HL-60 (cell line): ENCODE data around the gene TMEM213.

Source experiments
- POLR2AphosphoS5 ChIP-seq: IDR thresholded peaks from 2 replicates; pipeline ENCODE4 v1.6.1; 2012; ENCODE audit warnings: low read depth
- TF ChIP-seq, protein P1 (sequence below): IDR thresholded peaks from one replicate; pipeline ENCODE4 v1.5.1; 2011; ENCODE audit warnings: low read length, control low read depth, inconsistent platforms; ENCODE audit not compliant: insufficient read depth
- TF ChIP-seq, protein P2 (sequence below): IDR thresholded peaks from 2 replicates; pipeline ENCODE4 v1.6.1; 2012; ENCODE audit warnings: low read depth; ENCODE audit not compliant: insufficient replicate concordance

DNA sequence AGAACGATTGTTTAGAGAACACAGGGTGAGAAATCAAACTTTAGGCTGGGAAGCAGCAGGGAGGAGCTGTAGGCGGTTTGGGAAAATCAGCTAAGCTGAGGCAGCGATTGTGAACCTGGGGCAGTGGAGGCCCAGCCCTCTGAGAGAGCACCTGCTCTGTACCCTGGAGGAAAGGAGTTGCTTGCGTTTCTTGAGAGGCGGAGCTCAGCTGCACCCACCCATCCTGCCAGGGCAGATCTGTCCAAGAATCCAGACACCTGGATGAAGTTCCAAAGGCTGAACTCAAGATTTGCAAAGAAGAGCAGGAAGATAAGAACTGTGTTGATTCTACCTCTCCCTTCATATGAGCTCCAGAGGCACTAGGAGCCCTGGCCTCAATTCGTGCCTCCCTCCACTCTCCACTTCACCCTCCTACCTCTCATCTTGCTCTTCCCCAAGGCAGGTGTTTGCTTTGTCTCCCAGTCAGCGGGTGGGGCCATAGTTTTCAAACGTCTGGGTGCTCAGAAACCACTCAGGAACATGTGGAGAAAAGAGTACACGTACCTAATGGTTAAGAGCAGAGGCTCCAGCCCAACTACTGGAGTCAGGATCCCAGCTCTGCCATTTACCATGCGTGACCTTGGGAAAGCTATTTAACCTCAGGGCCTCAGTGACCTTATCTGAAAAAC lies 21.5 kb upstream of the TMEM213 start:
- no peak for TF ChIP-seq POLR2AphosphoS5
- TF ChIP-seq, protein P1, sequence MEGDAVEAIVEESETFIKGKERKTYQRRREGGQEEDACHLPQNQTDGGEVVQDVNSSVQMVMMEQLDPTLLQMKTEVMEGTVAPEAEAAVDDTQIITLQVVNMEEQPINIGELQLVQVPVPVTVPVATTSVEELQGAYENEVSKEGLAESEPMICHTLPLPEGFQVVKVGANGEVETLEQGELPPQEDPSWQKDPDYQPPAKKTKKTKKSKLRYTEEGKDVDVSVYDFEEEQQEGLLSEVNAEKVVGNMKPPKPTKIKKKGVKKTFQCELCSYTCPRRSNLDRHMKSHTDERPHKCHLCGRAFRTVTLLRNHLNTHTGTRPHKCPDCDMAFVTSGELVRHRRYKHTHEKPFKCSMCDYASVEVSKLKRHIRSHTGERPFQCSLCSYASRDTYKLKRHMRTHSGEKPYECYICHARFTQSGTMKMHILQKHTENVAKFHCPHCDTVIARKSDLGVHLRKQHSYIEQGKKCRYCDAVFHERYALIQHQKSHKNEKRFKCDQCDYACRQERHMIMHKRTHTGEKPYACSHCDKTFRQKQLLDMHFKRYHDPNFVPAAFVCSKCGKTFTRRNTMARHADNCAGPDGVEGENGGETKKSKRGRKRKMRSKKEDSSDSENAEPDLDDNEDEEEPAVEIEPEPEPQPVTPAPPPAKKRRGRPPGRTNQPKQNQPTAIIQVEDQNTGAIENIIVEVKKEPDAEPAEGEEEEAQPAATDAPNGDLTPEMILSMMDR: no peak
- TF ChIP-seq, protein P2, sequence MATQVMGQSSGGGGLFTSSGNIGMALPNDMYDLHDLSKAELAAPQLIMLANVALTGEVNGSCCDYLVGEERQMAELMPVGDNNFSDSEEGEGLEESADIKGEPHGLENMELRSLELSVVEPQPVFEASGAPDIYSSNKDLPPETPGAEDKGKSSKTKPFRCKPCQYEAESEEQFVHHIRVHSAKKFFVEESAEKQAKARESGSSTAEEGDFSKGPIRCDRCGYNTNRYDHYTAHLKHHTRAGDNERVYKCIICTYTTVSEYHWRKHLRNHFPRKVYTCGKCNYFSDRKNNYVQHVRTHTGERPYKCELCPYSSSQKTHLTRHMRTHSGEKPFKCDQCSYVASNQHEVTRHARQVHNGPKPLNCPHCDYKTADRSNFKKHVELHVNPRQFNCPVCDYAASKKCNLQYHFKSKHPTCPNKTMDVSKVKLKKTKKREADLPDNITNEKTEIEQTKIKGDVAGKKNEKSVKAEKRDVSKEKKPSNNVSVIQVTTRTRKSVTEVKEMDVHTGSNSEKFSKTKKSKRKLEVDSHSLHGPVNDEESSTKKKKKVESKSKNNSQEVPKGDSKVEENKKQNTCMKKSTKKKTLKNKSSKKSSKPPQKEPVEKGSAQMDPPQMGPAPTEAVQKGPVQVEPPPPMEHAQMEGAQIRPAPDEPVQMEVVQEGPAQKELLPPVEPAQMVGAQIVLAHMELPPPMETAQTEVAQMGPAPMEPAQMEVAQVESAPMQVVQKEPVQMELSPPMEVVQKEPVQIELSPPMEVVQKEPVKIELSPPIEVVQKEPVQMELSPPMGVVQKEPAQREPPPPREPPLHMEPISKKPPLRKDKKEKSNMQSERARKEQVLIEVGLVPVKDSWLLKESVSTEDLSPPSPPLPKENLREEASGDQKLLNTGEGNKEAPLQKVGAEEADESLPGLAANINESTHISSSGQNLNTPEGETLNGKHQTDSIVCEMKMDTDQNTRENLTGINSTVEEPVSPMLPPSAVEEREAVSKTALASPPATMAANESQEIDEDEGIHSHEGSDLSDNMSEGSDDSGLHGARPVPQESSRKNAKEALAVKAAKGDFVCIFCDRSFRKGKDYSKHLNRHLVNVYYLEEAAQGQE: no peak
